Measurements from ENCODE around the gene UGT1A4.

The UGT1A4 gene

DNA sequence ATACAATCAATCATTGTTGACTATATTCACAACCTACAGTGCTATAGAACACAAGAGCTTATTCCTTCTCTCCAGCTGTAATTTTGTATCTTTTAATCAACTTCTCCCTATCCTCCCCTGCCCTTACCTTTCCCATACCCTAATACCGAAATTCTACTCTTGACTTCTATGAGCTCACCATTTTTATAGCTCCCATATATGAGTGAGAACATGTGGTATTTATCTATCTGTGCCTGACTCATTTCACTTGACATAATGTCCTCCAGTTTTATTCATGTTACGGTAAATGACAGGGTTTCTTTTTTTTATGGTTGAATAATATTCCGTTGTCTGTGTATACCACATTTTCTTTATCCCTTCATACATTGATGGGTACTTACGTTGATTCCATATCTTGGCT, 62.2 kb downstream of the UGT1A4 start:
- DNase-seq (ENCODE audit: low read depth in 2 of 2, low spot score in 1 of 2), result no peak

- DNase-seq (ENCODE audit: low read depth in 2 of 2, low spot score in 1 of 2), result no peak
Observed at GRCh38 chr2:233789554-233789953, 71.0 kb downstream of the UGT1A4 start.

- DNase-seq (ENCODE audit: low read depth in 2 of 2, low spot score in 1 of 2), result no peak
Observed at GRCh38 chr2:233791151-233791882, 72.8 kb downstream of the UGT1A4 start.

GRCh38 chr2:233791883-233792329, 73.4 kb downstream of the UGT1A4 start:
- no peak for DNase-seq (ENCODE audit: low read depth in 2 of 2, low spot score in 1 of 2)

GRCh38 chr2:233792720-233793119, 74.2 kb downstream of the UGT1A4 start:
- no peak for DNase-seq (ENCODE audit: low read depth in 2 of 2, low spot score in 1 of 2)

DNA sequence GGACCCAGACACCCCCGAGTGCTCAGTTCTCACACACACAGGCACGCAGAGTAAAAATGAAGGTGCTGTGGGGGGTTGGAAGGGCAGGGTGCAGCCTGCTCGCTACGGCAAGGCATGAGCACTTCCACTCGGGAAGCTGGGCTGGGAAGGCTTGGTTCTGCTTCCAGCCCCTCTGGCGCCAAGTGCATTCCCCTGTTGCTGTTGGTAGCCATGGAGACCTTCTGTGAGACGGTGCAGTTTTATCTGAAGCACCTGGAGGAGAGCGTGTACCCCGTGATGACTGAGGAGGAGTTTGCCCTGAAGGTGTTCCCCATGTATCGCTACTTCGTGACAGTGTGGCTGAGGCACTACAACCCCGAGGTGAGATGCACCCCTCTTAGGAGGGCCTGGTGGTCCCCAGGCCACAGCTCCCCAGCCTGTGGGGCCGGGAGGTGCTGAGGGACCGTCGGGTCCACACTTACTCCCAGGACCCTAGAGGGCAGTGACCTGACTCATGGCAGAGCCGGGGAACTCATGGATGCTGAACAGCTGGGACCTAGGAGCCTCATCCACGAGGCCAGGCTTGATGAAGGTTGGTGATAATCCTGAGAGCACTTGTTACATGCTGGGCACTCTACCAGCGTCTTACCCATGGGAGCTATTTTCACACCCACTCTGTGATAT, 75.1 kb downstream of the UGT1A4 start:
- no peak for DNase-seq (ENCODE audit: low read depth in 2 of 2, low spot score in 1 of 2)

DNA sequence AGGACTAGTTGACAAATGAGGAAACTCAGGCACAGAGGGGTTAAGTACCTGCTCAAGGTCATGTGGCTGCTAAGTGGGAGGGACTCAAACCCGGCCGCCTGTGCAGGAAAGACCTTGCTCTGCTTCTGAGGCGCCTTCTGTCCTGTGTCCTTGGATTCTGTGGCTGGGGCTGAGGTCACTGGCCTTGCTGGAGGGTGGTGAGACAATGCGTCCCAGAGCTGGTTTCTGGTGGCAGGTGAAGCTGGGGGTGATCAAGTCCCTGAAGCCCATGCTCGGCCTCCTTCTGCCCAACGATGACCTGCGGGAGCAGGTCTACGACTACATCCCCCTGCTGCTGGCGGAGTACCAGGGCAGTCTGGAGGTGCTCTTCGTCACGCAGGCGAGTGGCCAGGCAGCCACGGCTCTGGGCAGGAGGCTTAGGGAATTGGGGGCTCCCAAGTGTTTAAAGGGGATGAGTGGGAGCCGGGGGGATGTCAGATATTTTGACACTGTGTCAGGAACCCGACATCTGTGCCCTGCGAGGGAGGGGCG, 75.7 kb downstream of the UGT1A4 start:
- no peak for DNase-seq (ENCODE audit: low read depth in 2 of 2, low spot score in 1 of 2)

DNA sequence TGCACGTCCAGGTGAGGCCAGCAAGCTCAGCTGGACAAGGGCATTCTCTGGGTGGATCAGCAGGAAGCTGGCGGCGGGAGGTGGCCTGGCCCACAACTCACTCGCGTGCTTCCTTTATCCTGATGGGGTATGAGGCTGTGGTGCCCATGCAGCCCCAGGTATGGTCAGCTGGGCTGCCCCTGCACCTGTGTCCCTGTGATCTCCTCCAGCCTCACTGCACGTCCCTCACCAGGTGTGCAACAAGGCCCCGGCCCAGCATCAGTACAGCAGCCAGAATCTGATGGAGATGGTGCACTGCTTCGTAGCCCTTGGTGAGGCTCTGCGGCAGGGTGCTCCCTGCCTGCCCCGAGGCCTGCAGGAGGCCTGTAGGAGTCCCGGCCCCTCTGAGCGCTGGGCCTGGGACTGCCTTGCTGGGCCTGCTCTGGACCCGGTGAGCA, 77.2 kb downstream of the UGT1A4 start:
- no peak for DNase-seq (ENCODE audit: low read depth in 2 of 2, low spot score in 1 of 2)

DNA sequence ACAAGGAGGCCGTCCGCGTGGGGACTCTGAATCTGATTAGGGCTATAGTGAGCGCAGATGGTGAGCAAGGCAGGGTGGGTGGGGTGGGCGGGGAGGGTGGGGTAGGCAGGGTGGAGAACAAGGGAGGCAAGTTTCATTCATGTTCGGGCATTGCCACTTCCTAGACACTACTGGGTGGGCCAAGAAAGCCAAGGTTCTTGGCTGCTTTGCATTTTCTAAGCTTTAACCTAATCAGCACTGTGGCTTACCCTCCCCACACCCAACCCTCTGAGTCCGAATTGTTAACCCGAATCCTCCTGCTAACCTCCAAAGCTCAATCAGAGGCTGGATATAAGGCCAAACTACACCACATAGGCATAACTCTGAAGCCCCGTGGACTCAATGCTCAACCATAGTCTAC, 77.7 kb downstream of the UGT1A4 start:
- DNase-seq (ENCODE audit: low read depth in 2 of 2, low spot score in 1 of 2), result no peak

DNA sequence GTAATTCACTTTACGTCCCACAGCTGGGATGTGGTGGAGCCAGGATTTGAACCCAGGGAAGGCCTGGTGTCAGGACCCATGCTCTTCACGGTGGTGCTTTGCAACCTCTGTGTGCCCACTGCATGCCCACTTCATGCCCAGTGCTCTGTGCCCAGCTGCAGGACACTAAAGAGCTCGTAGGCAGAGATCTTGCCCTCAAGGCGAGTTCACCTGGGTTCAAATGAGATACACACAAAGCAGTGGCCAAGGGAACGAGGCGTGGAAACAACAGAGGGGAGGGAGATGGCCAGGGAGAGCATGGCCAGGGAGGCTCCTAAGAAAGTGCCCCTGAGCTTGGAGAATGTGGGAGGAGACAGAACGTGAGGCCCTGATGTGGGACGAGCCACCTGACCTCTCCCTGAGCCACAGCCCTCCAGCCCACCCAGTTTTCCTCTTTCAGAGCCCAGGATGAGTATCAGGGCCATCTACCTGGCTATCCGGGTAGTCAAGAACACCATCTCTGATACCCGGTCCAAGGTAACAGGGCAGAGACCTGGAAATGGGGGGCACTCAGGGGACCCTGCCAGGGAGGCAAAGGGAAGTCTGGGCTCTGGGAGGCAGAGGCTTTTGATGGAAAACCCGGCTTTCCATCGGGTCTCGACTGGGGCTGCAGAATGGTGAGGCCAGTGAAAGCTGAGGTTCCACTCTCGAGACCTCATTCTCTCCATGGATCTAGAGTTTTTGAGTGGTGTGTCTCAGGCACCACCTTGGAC, 80.0 kb downstream of the UGT1A4 start:
- no peak for DNase-seq (ENCODE audit: low read depth in 2 of 2, low spot score in 1 of 2)

GRCh38 chr2:233799087-233799665, 80.6 kb downstream of the UGT1A4 start:
- no peak for DNase-seq (ENCODE audit: low read depth in 2 of 2, low spot score in 1 of 2)

- DNase-seq (ENCODE audit: low read depth in 2 of 2, low spot score in 1 of 2), result no peak
Observed at GRCh38 chr2:233799716-233800115, 81.2 kb downstream of the UGT1A4 start.

DNA sequence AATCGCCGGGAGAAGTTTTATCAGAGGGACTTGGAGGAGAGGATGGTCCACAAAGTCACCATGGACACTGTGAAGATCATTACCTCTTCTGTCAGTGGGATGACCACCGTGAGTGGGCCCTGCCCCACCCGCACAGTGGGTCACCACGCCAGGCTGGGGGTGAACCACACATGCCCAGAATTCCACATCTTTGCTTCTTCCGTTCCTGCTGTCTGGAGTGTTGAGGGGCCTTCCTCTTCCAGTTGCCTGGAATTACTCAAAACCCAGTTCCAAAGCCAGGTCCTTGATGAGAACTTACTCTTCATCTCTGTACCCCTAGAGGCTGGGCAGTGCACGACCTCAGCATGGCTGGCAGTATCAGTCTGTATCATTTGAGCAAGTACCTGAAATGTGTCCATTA, 81.7 kb downstream of the UGT1A4 start:
- DNase-seq (ENCODE audit: low read depth in 2 of 2, low spot score in 1 of 2), result no peak

- DNase-seq (ENCODE audit: low read depth in 2 of 2, low spot score in 1 of 2), result no peak
Observed at GRCh38 chr2:233801357-233802131, 83.0 kb downstream of the UGT1A4 start.

DNA sequence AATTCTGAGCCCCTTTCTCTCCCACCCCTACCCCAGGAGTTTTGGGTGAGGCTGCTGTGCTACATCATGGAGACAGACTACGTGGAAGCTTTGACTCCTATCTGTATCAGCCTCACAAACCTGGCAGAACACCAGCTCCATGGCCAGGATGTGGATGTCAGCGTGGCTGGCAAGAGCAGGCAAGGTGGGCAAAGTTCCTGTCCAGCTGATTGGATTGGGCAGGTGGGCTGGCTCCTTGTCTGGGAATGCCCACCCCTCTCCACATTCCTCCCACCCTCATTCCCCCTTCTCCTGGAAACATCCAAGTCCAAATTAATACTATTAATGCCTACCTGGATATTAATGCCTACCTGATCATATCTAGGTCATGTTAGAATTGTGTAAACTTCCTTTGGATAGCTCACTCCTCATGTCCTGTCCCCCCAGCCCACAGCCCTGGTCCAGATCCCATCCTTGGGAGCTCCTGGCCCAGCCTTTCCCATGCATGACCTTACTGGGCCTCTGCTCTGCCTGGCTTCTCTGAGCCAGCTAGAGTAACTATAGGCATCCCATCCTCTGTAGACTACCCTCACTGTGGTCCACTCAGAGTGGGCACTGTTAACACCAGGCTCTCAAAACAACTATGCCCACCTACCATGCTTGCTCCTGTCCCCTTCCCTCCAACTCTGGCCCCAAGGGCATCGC, 83.7 kb downstream of the UGT1A4 start:
- no peak for DNase-seq (ENCODE audit: low read depth in 2 of 2, low spot score in 1 of 2)

DNA sequence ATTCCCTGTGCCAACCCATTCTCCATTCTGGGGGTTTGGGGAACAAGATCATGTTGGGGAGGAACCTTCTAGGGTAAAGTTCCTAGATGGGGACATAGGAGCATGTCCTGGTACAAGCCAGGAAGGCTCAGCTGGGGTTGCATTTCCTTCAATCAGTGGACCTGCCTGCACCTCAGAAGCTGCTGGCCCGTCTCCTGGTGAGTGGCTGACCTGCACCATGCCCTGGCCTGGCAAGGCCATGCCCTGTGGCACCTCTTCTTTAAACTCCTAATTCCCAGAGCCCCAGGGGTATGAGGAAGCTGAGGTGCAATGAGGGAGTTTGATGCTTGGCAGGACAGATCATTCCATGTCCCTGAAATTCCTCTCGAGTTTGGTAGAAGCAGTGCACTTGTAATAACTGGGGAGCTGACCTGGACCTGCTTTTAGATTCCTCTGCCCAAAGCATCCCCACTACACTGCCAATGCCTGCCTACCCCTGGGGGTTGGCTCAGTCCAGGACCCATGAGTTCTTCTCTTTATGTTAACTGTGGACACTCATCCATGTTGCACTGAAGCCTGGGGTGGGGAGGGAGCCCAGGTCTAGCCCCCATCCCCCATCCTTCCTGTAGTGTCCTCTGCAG, 84.9 kb downstream of the UGT1A4 start:
- no peak for DNase-seq (ENCODE audit: low read depth in 2 of 2, low spot score in 1 of 2)

DNA sequence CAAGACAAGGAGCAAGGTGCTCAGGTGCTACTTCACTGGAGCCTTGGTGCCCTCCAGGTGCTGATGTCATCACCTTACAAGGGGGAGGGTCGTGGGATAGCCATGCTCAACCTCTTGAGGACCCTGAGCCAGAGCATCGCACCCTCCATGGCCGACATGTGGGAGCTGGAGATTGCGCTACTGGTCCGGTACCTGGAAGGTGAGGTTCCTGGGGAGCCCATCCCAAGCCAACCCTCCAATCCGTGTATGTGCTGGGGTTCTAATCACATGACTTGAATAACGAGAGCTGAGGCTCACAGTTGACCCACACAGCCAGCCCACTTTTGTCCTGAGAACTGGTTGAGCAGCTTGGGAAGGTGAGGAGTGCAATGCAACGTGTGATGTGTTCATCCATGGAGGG, 85.5 kb downstream of the UGT1A4 start:
- DNase-seq (ENCODE audit: low read depth in 2 of 2, low spot score in 1 of 2), result no peak

GRCh38 chr2:233807215-233807865, 88.8 kb downstream of the UGT1A4 start:
- no peak for DNase-seq (ENCODE audit: low read depth in 2 of 2, low spot score in 1 of 2)
